ENCODE results near the gene NEK4.
"Not testable (repeated sequence)": the region's sequence is repeated elsewhere in the genome, so short reads cannot be mapped to it uniquely, and the experiment has no call there.

NEK4 gene

GRCh38 chr3:52695798-52696671 lies 74.7 kb downstream of the NEK4 start:
- DNase-seq = no peak

GRCh38 chr3:52694528-52695189 lies 76.1 kb downstream of the NEK4 start:
- DNase-seq = no peak

GRCh38 chr3:52693071-52693470 lies 77.7 kb downstream of the NEK4 start:
- DNase-seq = no peak

GRCh38 chr3:52690560-52690959 lies 80.2 kb downstream of the NEK4 start:
- DNase-seq = no peak

- DNase-seq = no peak
Measured at GRCh38 chr3:52689151-52689550, 81.6 kb downstream of the NEK4 start.

GRCh38 chr3:52688266-52688665 lies 82.5 kb downstream of the NEK4 start:
- DNase-seq = no peak

GRCh38 chr3:52685709-52686691 lies 84.7 kb downstream of the NEK4 start, which contains the start of the genes GNL3 and PBRM1:
Gene GNL3 (plus strand): TSS chr3:52686032. CDS start chr3:52686093, 61 bp downstream.
Gene PBRM1 (minus strand): TSS chr3:52685913.
- peak; percentile 97 for DNase-seq

- DNase-seq = peak; percentile 90
Measured at GRCh38 chr3:52685285-52685708, 85.4 kb downstream of the NEK4 start.

- no peak for DNase-seq
Measured at GRCh38 chr3:52684184-52684583, 86.6 kb downstream of the NEK4 start.

- no peak for DNase-seq
Measured at GRCh38 chr3:52683611-52684010, 87.1 kb downstream of the NEK4 start.

GRCh38 chr3:52682016-52682415 lies 88.7 kb downstream of the NEK4 start:
- peak; percentile 92 for DNase-seq

- DNase-seq = peak; percentile 66
Measured at GRCh38 chr3:52681596-52681995, 89.1 kb downstream of the NEK4 start.

- DNase-seq = peak; percentile 43
Measured at GRCh38 chr3:52679811-52680210, 90.9 kb downstream of the NEK4 start.

GRCh38 chr3:52679199-52679538 lies 91.6 kb downstream of the NEK4 start:
- peak; percentile 39 for DNase-seq

GRCh38 chr3:52678265-52679198 lies 92.2 kb downstream of the NEK4 start:
- DNase-seq = no peak

- not testable (repeated sequence) for DNase-seq
Measured at GRCh38 chr3:52676201-52676600, 94.5 kb downstream of the NEK4 start.

- DNase-seq = no peak
Measured at GRCh38 chr3:52671676-52672075, 99.1 kb downstream of the NEK4 start.

GRCh38 chr3:52670621-52671521 lies 99.9 kb downstream of the NEK4 start:
- peak; percentile 91 for DNase-seq

GRCh38 chr3:52663098-52663497 lies 107.6 kb downstream of the NEK4 start:
- DNase-seq = no peak

GRCh38 chr3:52660046-52660445 lies 110.7 kb downstream of the NEK4 start:
- no peak for DNase-seq

Data from suppressor macrophage treated with lipopolysaccharide for 4 hours (primary cell).